GM12864 (cell line): ENCODE measurements around the gene LIN37.
A peak's percentile ranks its signal among the peaks of the same experiment; 100 is the strongest.
"Not testable (repeated sequence)": the region's sequence is repeated elsewhere in the genome, so short reads cannot be mapped to it uniquely, and the experiment has no call there.

Experiments used
- DNase-seq: peaks from one replicate; pipeline ENCODE4 v3.0.0-alpha.2; 2011; ENCODE audit warnings: low read depth
- H3K4me3 ChIP-seq: 2 replicates; pipeline ENCODE4 v1.5.1; 2011; ENCODE audit warnings: mild to moderate bottlenecking, low read depth, low read length, control low read depth
- CTCF ChIP-seq: IDR thresholded peaks from 2 replicates; pipeline ENCODE4 v1.5.1; 2011; ENCODE audit warnings: low read depth, mild to moderate bottlenecking, moderate library complexity, low read length, control low read depth, inconsistent platforms; ENCODE audit errors: missing control alignments

LIN37 gene

GRCh38 chr19:35789978-35790944 lies 41.9 kb downstream of the LIN37 start:
- H3K4me3 ChIP-seq = no peak overlapping the region
- DNase-seq = no peak
- no peak for TF ChIP-seq CTCF

GRCh38 chr19:35790981-35791813 lies 42.8 kb downstream of the LIN37 start:
- TF ChIP-seq CTCF = peak; percentile 42
- no peak overlapping the region for H3K4me3 ChIP-seq
- DNase-seq = no peak

GRCh38 chr19:35791814-35792279 lies 43.5 kb downstream of the LIN37 start:
- H3K4me3 ChIP-seq = no peak overlapping the region
- TF ChIP-seq CTCF = no peak
- DNase-seq = no peak

GRCh38 chr19:35792312-35792711 lies 43.9 kb downstream of the LIN37 start:
- no peak for DNase-seq
- no peak overlapping the region for H3K4me3 ChIP-seq
- TF ChIP-seq CTCF = no peak

- TF ChIP-seq CTCF = no peak
- no peak for DNase-seq
- H3K4me3 ChIP-seq = no peak overlapping the region
Observed at GRCh38 chr19:35792888-35793287, 44.5 kb downstream of the LIN37 start.

- no peak overlapping the region for H3K4me3 ChIP-seq
- no peak for DNase-seq
- TF ChIP-seq CTCF = no peak
Observed at GRCh38 chr19:35793381-35794165, 45.2 kb downstream of the LIN37 start.

GRCh38 chr19:35795564-35795963 lies 47.2 kb downstream of the LIN37 start:
- DNase-seq, H3K4me3 ChIP-seq: not testable (repeated sequence)
